ENCODE results near the gene GREB1.

DNA sequence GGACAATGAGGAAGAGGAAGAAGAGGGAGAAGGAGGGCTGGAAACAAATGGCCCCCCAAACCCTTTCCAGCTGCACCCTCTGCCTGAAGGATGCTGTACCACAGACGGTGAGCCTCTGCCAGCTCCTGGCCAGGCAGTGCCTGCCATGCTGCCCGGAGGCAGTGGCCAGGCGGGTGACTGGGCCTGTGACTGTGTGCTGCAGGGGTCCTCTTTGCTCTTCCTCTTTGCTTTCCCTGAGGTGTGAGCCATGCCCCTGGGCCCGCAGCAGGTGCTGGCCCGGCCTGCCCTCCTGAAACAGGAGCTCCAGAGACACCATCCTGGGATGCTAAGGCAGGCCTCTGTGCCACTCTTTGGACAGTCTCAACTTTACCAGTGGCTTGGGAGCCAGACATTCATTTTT is 28.6 kb downstream of the GREB1 start:
- TF ChIP-seq, protein P1, sequence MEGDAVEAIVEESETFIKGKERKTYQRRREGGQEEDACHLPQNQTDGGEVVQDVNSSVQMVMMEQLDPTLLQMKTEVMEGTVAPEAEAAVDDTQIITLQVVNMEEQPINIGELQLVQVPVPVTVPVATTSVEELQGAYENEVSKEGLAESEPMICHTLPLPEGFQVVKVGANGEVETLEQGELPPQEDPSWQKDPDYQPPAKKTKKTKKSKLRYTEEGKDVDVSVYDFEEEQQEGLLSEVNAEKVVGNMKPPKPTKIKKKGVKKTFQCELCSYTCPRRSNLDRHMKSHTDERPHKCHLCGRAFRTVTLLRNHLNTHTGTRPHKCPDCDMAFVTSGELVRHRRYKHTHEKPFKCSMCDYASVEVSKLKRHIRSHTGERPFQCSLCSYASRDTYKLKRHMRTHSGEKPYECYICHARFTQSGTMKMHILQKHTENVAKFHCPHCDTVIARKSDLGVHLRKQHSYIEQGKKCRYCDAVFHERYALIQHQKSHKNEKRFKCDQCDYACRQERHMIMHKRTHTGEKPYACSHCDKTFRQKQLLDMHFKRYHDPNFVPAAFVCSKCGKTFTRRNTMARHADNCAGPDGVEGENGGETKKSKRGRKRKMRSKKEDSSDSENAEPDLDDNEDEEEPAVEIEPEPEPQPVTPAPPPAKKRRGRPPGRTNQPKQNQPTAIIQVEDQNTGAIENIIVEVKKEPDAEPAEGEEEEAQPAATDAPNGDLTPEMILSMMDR (conservative IDR thresholded peaks at IDR 0.05), result no peak
- TF ChIP-seq EZH2 (IDR thresholded peaks at IDR 0.05; ENCODE audit: low read depth), result no peak
